Measurements from ENCODE around the gene ARHGAP21. TPM values are rescaled to one million over a fixed set of nuclear protein-coding genes. Genes with fewer than 3 reads are reported as not detected.

Gene ARHGAP21
- total RNA-seq, 1 experiment from 2014 or later: 45.8 TPM

DNA sequence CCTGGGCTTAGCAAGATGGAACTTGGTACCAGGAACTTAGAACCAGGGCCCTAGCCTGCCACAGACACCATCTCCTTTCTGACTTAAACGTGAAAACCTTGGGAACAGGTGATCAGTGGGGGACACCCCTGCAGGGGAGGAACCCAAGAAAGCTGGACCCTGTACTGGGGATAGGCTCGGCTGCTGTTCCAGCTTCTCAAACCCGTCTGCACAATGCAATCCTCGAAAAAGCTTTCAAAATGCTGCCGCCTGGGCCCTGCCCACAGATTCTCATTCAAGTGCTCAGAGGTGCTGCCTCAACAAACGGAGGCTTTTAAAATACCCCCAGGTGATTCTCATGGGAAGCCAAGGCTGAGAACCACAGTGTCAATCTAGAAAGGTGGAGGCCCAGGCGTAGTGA is 169.7 kb downstream of the ARHGAP21 start:
- DNase-seq (ENCODE audit: low read depth, low spot score): no peak
- TF ChIP-seq, protein P1, sequence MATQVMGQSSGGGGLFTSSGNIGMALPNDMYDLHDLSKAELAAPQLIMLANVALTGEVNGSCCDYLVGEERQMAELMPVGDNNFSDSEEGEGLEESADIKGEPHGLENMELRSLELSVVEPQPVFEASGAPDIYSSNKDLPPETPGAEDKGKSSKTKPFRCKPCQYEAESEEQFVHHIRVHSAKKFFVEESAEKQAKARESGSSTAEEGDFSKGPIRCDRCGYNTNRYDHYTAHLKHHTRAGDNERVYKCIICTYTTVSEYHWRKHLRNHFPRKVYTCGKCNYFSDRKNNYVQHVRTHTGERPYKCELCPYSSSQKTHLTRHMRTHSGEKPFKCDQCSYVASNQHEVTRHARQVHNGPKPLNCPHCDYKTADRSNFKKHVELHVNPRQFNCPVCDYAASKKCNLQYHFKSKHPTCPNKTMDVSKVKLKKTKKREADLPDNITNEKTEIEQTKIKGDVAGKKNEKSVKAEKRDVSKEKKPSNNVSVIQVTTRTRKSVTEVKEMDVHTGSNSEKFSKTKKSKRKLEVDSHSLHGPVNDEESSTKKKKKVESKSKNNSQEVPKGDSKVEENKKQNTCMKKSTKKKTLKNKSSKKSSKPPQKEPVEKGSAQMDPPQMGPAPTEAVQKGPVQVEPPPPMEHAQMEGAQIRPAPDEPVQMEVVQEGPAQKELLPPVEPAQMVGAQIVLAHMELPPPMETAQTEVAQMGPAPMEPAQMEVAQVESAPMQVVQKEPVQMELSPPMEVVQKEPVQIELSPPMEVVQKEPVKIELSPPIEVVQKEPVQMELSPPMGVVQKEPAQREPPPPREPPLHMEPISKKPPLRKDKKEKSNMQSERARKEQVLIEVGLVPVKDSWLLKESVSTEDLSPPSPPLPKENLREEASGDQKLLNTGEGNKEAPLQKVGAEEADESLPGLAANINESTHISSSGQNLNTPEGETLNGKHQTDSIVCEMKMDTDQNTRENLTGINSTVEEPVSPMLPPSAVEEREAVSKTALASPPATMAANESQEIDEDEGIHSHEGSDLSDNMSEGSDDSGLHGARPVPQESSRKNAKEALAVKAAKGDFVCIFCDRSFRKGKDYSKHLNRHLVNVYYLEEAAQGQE (IDR thresholded peaks at IDR 0.05; ENCODE audit: insufficient read depth in 1 of 2, low read depth in 2 of 2, low read length in 1 of 2): no peak
- no peaks in the 10 kb centered on the region for H3K36me3 ChIP-seq (ENCODE audit: control insufficient read depth, insufficient read depth, low read length)
- no peaks in the 10 kb centered on the region for H3K4me1 ChIP-seq (ENCODE audit: control insufficient read depth, insufficient read depth, low read length)
- H3K27ac ChIP-seq (ENCODE audit: low read length): no peak overlapping the region
- CTCF ChIA-PET: no interaction called here
- POLR2A ChIA-PET: no interaction called here
- no peak overlapping the region for H3K4me3 ChIP-seq (ENCODE audit: low read depth in 2 of 2, low read length in 2 of 2)
- intact Hi-C loops (cut with micrococcal nuclease; ENCODE audit: unreplicated experiment): no loop called here
- ATAC-seq: no peak
- H3K9me3 ChIP-seq (ENCODE audit: control insufficient read depth, insufficient read depth, low read depth, low read length): no peaks in the 10 kb centered on the region
- in situ Hi-C loops (cut with HindIII; ENCODE audit: low pct_unique_long_range_greater_than_20kb, low sequenced_read_pairs): no loop called here
- no TSS peak for BruUV-seq (replicated peaks)
- H3K27me3 ChIP-seq (ENCODE audit: control insufficient read depth, insufficient read depth, low read length): no peaks in the 10 kb centered on the region

DNA sequence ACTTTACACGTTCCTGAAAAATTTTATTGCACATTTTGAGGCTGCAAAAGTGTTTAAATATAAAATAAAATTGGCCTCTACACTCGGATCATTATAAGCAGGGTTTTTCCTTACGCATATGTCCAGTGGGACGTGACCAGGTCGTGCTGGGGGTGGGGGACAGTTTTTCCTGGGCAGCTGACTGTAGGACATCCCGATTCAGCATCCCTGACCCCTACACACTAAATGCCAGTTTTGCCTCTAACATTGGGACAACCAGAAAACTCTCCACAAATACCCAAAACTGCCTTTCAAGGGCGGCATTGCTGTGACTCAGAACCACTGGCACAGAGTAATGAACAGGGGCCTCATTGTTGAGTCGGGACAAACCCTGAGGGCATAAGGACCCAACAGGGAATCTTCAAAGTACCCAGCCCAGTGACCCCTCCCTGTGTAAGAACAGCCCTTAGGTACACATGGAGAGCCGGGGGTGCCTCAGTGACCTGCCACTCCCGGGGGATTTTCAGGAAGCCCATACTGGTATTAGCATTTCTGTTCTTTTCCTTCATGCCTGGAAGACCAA is 170.6 kb downstream of the ARHGAP21 start:
- in situ Hi-C loops (cut with HindIII; ENCODE audit: low pct_unique_long_range_greater_than_20kb, low sequenced_read_pairs): no loop called here
- ATAC-seq (no peak), DNase-seq (ENCODE audit: low read depth, low spot score) (no peak)
- POLR2A ChIA-PET: no interaction called here
- intact Hi-C loops (cut with micrococcal nuclease; ENCODE audit: unreplicated experiment): no loop called here
- no TSS peak for BruUV-seq (replicated peaks)
- no peak overlapping the region for H3K4me3 ChIP-seq (ENCODE audit: low read depth in 2 of 2, low read length in 2 of 2)
- no peaks in the 10 kb centered on the region for H3K4me1 ChIP-seq (ENCODE audit: control insufficient read depth, insufficient read depth, low read length)
- TF ChIP-seq SIN3A (IDR thresholded peaks at IDR 0.05; ENCODE audit: borderline replicate concordance, insufficient read depth, low read depth, low read length): no peak
- no peak for TF ChIP-seq POLR2AphosphoS5 (IDR thresholded peaks at IDR 0.05; ENCODE audit: low read depth, low read length)
- TF ChIP-seq, protein P1 (IDR thresholded peaks at IDR 0.05; ENCODE audit: insufficient read depth in 1 of 2, low read depth in 2 of 2, low read length in 1 of 2): no peak
- TF ChIP-seq TCF7L2 (IDR thresholded peaks at IDR 0.05; ENCODE audit: low read depth, low read length): no peak
- TF ChIP-seq, protein P2, sequence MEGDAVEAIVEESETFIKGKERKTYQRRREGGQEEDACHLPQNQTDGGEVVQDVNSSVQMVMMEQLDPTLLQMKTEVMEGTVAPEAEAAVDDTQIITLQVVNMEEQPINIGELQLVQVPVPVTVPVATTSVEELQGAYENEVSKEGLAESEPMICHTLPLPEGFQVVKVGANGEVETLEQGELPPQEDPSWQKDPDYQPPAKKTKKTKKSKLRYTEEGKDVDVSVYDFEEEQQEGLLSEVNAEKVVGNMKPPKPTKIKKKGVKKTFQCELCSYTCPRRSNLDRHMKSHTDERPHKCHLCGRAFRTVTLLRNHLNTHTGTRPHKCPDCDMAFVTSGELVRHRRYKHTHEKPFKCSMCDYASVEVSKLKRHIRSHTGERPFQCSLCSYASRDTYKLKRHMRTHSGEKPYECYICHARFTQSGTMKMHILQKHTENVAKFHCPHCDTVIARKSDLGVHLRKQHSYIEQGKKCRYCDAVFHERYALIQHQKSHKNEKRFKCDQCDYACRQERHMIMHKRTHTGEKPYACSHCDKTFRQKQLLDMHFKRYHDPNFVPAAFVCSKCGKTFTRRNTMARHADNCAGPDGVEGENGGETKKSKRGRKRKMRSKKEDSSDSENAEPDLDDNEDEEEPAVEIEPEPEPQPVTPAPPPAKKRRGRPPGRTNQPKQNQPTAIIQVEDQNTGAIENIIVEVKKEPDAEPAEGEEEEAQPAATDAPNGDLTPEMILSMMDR (IDR thresholded peaks at IDR 0.05): no peak
- H3K27me3 ChIP-seq (ENCODE audit: control insufficient read depth, insufficient read depth, low read length): no peaks in the 10 kb centered on the region
- H3K9me3 ChIP-seq (ENCODE audit: control insufficient read depth, insufficient read depth, low read depth, low read length): no peaks in the 10 kb centered on the region
- H3K27ac ChIP-seq (ENCODE audit: low read length): no peak overlapping the region
- CTCF ChIA-PET: no interaction called here
- H3K36me3 ChIP-seq (ENCODE audit: control insufficient read depth, insufficient read depth, low read length): no peaks in the 10 kb centered on the region
